ENCODE data around the gene KRT3. TPM values are rescaled to one million over a fixed set of nuclear protein-coding genes. Genes with fewer than 3 reads are reported as not detected.
"Not testable (repeated sequence)": the region's sequence is repeated elsewhere in the genome, so short reads cannot be mapped to it uniquely, and the experiment has no call there.

KRT3 gene
- total RNA-seq, 1 donor from 2014 or later, result not detected

DNA sequence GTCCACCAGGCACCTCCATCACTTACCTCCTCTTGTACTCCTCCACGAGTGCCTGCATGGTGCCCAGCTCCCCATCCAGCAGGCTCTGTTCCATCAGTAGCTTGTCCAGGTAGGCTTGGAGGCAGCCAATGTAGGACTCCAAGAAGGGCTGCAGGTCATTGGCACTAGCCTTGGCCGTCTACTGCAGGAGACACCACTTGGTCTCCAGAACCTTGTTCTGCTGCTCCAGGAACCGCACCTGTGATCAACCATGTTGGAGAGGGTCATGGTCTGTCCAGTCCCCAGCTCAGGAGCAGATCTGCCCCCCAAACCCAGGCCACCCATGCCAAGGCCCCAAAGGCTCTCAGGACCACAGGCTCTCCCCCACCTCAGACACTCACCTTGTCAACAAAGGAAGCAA is 42.6 kb downstream of the KRT3 start:
- TF ChIP-seq, protein P1, sequence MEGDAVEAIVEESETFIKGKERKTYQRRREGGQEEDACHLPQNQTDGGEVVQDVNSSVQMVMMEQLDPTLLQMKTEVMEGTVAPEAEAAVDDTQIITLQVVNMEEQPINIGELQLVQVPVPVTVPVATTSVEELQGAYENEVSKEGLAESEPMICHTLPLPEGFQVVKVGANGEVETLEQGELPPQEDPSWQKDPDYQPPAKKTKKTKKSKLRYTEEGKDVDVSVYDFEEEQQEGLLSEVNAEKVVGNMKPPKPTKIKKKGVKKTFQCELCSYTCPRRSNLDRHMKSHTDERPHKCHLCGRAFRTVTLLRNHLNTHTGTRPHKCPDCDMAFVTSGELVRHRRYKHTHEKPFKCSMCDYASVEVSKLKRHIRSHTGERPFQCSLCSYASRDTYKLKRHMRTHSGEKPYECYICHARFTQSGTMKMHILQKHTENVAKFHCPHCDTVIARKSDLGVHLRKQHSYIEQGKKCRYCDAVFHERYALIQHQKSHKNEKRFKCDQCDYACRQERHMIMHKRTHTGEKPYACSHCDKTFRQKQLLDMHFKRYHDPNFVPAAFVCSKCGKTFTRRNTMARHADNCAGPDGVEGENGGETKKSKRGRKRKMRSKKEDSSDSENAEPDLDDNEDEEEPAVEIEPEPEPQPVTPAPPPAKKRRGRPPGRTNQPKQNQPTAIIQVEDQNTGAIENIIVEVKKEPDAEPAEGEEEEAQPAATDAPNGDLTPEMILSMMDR (IDR thresholded peaks at IDR 0.05; ENCODE audit: insufficient read depth, low read length, poor library complexity, severe bottlenecking), result no peak
- H3K27me3 ChIP-seq (ENCODE audit: control insufficient read depth, insufficient read depth, low read length), result peaks cover 9% of the 10 kb centered on the region
- no peaks in the 10 kb centered on the region for H3K36me3 ChIP-seq (ENCODE audit: control insufficient read depth, insufficient read depth, low read length)
- no peak overlapping the region for H3K4me3 ChIP-seq (ENCODE audit: low read depth, low read length)
- DNase-seq (ENCODE audit: low read depth), result no peak

DNA sequence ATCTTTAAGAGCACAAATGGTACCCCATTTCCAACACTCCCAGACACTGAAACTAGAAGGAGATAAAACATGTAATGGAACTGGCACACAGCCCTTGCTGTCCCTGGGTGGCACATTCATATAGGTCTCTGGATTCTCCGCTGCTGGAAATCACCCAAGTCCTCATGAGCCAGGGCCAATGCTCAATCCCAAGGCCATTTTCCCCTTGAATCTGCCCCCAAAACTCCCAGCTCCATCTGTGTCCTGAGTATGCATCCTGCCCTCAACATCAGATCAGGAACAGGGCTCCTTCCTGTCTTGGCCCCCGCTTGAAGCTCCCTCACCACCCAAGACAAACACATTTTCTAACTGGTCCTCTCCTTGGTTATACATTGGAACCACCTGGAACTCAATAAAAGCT is 43.4 kb downstream of the KRT3 start:
- Histone ChIP-seq H3K27me3 (ENCODE audit: control insufficient read depth, insufficient read depth, low read length) (peaks cover 8% of the 10 kb centered on the region), H3K4me3 (ENCODE audit: low read depth, low read length) (no peak overlapping the region), H3K36me3 (ENCODE audit: control insufficient read depth, insufficient read depth, low read length) (no peaks in the 10 kb centered on the region)
- TF ChIP-seq, protein P1 (IDR thresholded peaks at IDR 0.05; ENCODE audit: insufficient read depth, low read length, poor library complexity, severe bottlenecking), result no peak
- no peak for DNase-seq (ENCODE audit: low read depth)

DNA sequence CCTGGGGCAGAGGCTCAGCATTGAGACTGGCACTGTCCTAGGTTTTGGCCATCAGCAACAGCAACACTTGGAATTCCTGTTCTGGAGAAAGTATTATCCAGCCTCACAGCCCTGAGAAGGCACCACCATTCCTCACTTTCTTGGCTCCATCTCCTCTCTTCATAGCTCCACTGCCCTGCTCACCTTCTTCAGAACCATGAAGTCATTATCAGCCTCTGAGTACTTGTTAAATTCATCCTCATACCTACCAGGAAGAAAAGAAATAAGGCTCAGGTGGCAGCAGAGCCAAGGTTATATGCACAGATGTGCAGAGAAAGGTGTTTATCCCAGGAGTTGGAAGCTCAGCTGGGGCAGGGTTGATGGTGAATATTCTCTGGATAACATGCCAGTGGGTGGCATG is 44.1 kb downstream of the KRT3 start:
- H3K4me3 ChIP-seq (ENCODE audit: low read depth, low read length), result no peak overlapping the region
- DNase-seq (ENCODE audit: low read depth), result no peak
- peaks cover 8% of the 10 kb centered on the region for H3K27me3 ChIP-seq (ENCODE audit: control insufficient read depth, insufficient read depth, low read length)
- TF ChIP-seq, protein P1 (IDR thresholded peaks at IDR 0.05; ENCODE audit: insufficient read depth, low read length, poor library complexity, severe bottlenecking), result no peak
- H3K36me3 ChIP-seq (ENCODE audit: control insufficient read depth, insufficient read depth, low read length), result no peaks in the 10 kb centered on the region

DNA sequence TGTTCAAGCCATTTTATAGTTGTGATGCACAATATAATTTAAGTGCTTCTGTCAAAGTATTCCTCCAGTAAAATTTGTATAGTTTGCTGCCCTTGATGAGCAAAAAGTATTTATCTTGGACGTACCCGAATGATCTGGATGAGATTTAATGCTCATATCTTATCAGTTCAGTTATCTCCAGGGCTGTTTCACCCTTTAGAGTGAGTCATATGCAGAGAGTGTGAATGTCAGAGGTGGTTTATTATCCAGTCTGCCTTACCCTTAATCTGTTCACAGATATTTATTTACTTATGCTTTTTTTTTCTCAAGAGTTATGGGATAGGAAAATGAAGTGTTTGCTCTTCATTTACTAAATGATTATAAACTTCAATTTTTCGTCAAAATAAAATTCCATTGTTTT is 45.4 kb downstream of the KRT3 start:
- not testable (repeated sequence) for H3K36me3 ChIP-seq (ENCODE audit: control insufficient read depth, insufficient read depth, low read length); H3K27me3 ChIP-seq (ENCODE audit: control insufficient read depth, insufficient read depth, low read length); H3K4me3 ChIP-seq (ENCODE audit: low read depth, low read length); DNase-seq (ENCODE audit: low read depth)

DNA sequence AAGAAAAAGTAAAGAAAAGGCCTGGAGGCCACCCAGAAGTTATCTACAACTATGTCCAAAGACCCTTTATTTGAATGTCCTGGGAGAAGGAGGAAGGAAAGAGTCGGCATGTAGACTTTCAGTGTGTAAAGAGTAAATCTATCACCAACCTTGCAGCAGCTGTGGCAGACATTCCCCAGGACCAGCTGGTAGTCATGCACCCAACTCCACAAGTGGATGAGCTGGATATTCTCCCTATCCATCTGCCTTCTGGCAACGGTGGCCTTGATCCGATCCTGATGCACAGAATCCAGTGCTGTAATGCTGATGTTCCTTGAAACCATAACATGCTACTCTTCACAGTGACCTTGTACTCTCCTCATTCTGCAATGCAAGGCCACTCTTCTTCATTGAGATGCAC is 46.1 kb downstream of the KRT3 start:
- no peak for DNase-seq (ENCODE audit: low read depth)
- TF ChIP-seq, protein P1 (IDR thresholded peaks at IDR 0.05; ENCODE audit: insufficient read depth, low read length, poor library complexity, severe bottlenecking), result no peak
- Histone ChIP-seq H3K4me3 (ENCODE audit: low read depth, low read length) (no peak overlapping the region), H3K36me3 (ENCODE audit: control insufficient read depth, insufficient read depth, low read length) (no peaks in the 10 kb centered on the region), H3K27me3 (ENCODE audit: control insufficient read depth, insufficient read depth, low read length) (peaks cover 6% of the 10 kb centered on the region)

DNA sequence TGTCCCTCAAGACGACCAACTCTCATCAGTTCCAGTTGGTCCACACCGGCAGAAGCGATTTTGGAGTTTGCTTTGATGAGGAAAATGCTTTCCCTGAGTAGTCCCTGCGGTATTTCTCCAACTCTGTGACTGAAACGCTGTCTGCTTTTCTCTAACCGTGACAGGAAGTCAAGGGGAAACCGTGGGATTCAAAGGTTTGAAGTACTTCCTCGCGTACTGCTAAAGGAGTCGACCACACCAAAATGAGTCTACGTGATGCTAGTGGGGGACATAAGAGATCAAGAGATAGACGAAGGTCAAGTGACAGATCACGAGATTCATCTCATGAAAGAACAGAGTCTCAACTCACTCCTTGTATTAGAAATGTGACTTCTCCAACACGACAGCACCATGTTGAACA is 47.3 kb downstream of the KRT3 start:
- TF ChIP-seq, protein P1 (IDR thresholded peaks at IDR 0.05; ENCODE audit: insufficient read depth, low read length, poor library complexity, severe bottlenecking), result no peak
- Histone ChIP-seq H3K4me3 (ENCODE audit: low read depth, low read length) (no peak overlapping the region), H3K36me3 (ENCODE audit: control insufficient read depth, insufficient read depth, low read length) (no peaks in the 10 kb centered on the region), H3K27me3 (ENCODE audit: control insufficient read depth, insufficient read depth, low read length) (peaks cover 3% of the 10 kb centered on the region)
- no peak for DNase-seq (ENCODE audit: low read depth)
